Esophagus (tissue), 2 donors: ENCODE data around the gene CLTCL1. TPM values are rescaled to one million over a fixed set of nuclear protein-coding genes. Genes with fewer than 3 reads are reported as not detected.
A peak's percentile ranks its signal among the peaks of the same experiment; 100 is the strongest.
"Not testable (repeated sequence)": the region's sequence is repeated elsewhere in the genome, so short reads cannot be mapped to it uniquely, and the experiment has no call there.

Experiments
- H3K27ac ChIP-seq, 2 donors: one replicate each; pipeline ENCODE4 v1.5.1; 2013; ENCODE audit warnings: low read depth in 2 of 2, mild to moderate bottlenecking in 2 of 2, inconsistent platforms in 1 of 2, low read length in 1 of 2, moderate library complexity in 1 of 2
- H3K27me3 ChIP-seq, 2 donors: one replicate each; pipeline ENCODE4 v1.6.1; 2013; ENCODE audit warnings: low read length in 2 of 2, control low read depth in 1 of 2, mild to moderate bottlenecking in 1 of 2; ENCODE audit not compliant: insufficient read depth in 2 of 2, control insufficient read depth in 1 of 2
- H3K36me3 ChIP-seq, 2 donors: one replicate each; pipeline ENCODE4 v1.6.1; 2013; ENCODE audit warnings: low read length in 1 of 2; ENCODE audit not compliant: control insufficient read depth in 2 of 2, insufficient read depth in 2 of 2
- H3K4me1 ChIP-seq, 2 donors: one replicate each; pipeline ENCODE4 v1.6.1; 2013; ENCODE audit warnings: low read length in 1 of 2; ENCODE audit not compliant: control insufficient read depth in 2 of 2, insufficient read depth in 2 of 2
- H3K4me3 ChIP-seq, 2 donors: one replicate each; pipeline ENCODE4 v1.5.1; 2013; ENCODE audit warnings: low read length in 2 of 2, mild to moderate bottlenecking in 2 of 2, low read depth in 1 of 2, moderate library complexity in 1 of 2
- H3K9me3 ChIP-seq, 2 donors: one replicate each; pipeline ENCODE4 v1.6.1; 2013; ENCODE audit warnings: mild to moderate bottlenecking in 2 of 2, low read depth in 1 of 2, low read length in 1 of 2, moderate library complexity in 1 of 2; ENCODE audit not compliant: control insufficient read depth in 2 of 2, insufficient read depth in 1 of 2
- WGBS, 2 donors: extraction: QIAGEN DNeasy Blood & Tissue Kit; methylation state at CpG; one replicate each; pipeline ENCODE4 v1.1.7; 2013; 5-methylcytosine and 5-hydroxymethylcytosine counted together
- polyA plus RNA-seq, 2 donors: library from polyadenylated mRNA; stranded (reverse); fragments of 200-250 nt; gene quantifications; one replicate each; pipeline ENCODE4 v1.2.3, GENCODE V29; 2013
- donor health status: healthy with polysubstance abuse.
- donor health status: Bipolar disorder and iron deficiency.

Gene CLTCL1
- 1 to 10 TPM; 2.8 to 4.0 TPM for polyA plus RNA-seq

DNA sequence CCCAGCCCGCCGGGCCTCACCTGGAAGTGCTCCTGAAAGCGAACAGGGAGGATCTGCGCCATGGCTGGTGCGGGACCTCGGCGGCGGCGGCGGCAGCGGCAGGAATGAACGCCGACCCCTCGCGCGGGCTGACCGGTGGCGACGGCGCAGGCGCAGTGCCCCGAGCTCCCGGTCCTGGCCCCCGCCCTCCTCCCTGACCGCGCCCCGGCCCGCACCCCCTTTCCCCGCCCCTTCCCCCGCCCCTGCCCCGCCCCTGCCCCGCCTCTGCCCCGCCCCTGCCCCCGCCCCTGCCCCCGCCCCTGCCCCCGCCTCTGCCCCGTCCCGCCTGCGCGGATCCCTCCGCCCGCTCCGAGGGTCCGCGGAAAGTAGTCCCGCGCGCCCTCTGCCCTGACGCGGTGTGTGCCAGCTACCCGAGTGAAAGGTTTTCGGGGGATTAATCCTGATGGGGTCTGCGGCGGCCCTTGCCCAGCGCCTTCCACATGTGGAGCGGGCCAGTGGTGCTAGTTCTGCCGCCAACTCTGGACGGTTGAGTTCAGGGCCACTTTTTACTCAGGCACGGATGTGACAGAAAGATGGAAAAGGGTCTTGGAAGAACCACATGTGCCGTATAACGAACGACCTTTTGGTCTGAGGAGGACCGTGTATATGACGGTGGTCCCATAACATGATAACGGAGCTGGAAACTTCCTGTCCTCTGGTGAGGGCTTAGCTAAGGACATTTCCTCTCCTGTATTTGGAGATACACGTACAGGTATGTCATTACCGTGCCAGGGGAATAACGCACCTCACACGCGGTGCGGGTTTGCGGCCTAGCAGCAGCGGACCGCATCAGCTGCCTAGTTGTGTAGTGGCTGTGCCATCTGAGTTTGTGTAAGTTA lies at the start of gene CLTCL1:
CLTCL1 (minus strand) TSS at position 140 of the 878 bp plus-strand sequence; CDS start at position 62, 78 bp downstream.
- 2 to 5% methylated on average over 39 to 69 of the region's 74 CpGs for WGBS, 2 donors
- Histone ChIP-seq H3K4me3 (peak within 1 kb of the TSS; percentile 70 to 84), H3K4me1 (peaks cover 5 to 14% of the 10 kb centered on the region in 2 donors), H3K27ac (peak within 1 kb of the TSS; percentile 74 to 85), H3K9me3 (no peaks in the 10 kb centered on the region), H3K36me3 (no peaks in the 10 kb centered on the region), H3K27me3 (no peaks in the 10 kb centered on the region)

DNA sequence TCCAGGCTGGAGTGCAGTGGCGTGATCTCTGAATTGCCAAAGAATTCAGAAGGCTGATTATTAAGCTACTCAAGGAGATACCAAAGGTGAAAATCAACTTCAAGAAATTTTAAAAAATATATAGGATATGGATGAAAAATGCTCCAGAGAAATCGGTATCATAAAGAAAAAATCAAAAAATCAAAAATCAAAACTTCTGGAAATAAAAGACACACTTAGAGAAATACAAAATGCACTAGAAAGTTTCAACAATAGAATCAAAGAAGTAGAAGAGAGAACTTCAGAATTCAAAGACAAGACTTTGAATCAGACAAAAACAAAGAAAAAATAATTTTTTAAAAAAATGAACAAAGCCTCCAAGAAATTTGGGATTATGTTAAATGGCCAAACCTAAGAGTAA lies 45.6 kb upstream of the CLTCL1 start:
- no peaks in the 10 kb centered on the region for H3K27me3 ChIP-seq
- H3K27ac ChIP-seq: no peak overlapping the region
- H3K9me3 ChIP-seq: peaks cover 0 to 4% of the 10 kb centered on the region in 2 donors
- no peak overlapping the region for H3K4me3 ChIP-seq
- no peaks in the 10 kb centered on the region for H3K4me1 ChIP-seq
- H3K36me3 ChIP-seq: peaks cover 4 to 8% of the 10 kb centered on the region in 2 donors
- 98 to 99% methylated on average over 2 of the region's 2 CpGs for WGBS, 2 donors

DNA sequence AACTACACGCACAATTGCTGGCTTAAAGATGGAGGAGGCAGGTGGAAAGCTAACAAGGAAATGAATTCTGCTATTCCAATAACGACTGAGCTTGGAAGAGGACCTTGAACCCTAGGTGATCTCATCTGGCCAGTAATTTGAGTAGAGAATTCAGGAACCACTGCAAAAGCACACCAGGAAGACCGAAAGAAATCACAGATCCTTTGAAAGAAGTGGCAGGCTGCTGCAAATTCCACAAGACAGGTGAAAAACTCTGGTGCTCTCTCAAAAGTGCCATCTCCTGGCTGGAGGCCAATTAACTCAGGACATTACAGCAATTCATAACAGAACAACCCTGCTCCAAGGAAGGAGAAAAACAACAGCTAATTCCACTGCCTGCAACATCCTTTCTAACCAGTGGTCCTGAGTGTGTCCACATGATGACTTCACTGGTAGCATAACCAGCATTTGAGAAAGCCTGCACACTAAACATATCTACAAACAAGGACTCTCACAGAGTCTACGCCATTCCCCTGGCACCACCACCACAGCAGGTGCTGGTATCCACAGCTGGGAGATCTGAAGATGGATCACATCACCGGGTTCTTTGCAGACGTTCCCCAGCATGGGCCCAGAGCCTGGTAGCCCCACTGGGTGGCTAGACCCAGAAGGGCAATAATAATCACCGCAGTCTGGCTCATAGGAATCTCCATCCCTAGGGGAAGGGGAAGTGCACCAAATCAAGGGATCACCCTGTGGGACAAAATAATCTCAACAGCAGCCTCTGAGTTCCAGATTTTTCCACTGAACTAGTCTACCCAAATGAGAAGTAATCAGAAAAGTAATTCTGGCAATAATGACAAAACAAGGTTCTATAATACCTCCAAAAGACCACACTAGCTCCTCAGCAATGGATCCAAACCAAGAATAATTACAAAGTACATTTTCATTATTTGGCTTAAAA lies 44.9 kb upstream of the CLTCL1 start:
- Histone ChIP-seq H3K4me1 (no peaks in the 10 kb centered on the region), H3K9me3 (peaks cover 0 to 6% of the 10 kb centered on the region in 2 donors), H3K36me3 (peaks cover 11% of the 10 kb centered on the region in 2 donors), H3K27me3 (no peaks in the 10 kb centered on the region), H3K4me3 (no peak overlapping the region), H3K27ac (no peak overlapping the region)
- 91 to 95% methylated on average over 7 of the region's 7 CpGs for WGBS, 2 donors

DNA sequence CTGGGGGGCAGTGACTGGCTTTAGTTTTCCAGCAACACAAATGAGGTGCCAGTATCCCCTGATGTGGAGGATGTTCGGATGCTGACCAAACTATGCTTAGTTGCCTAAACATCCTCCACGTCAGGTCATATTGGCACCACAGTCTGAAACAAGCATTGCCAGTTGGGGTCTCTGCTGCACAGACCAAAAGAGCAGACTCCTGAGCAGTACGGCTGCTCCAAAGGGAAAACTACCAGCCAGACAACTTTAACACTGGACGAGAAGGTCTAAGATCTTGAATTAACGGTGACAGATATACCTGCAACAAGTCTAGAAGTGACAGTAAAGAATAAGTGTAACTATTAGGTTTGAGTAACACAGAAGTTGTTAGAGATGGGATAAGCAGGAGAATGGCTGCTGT lies 40.5 kb upstream of the CLTCL1 start:
- H3K36me3 ChIP-seq: peaks cover 24 to 30% of the 10 kb centered on the region in 2 donors

DNA sequence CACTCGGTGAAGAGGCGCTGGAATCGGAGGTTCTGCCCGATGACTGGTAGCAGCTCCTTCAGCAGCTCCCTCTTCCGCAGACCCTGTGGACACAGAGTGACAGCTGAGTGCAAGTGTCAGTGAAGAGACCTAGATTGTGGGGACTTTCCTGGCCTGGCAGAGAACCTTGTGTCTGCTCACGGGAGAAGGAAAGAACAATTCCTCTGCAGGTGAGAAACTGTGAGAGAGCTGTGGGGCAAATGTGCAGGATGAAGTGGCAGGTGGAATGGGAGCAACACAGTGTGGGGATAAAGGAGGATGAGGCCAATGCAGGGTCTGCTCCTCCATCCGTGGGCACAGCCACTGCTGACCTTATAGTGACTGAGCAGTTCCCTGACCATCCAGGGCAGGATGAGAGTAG lies 40.0 kb upstream of the CLTCL1 start:
- no peak overlapping the region for H3K4me3 ChIP-seq
- H3K27ac ChIP-seq: no peak overlapping the region
- no peaks in the 10 kb centered on the region for H3K4me1 ChIP-seq
- 95 to 97% methylated on average over 7 of the region's 7 CpGs for WGBS, 2 donors
- no peaks in the 10 kb centered on the region for H3K27me3 ChIP-seq
- H3K9me3 ChIP-seq: peaks cover 0 to 4% of the 10 kb centered on the region in 2 donors
- H3K36me3 ChIP-seq: peaks cover 22 to 27% of the 10 kb centered on the region in 2 donors

More for the DNA sequence above, 40.5 kb upstream of the CLTCL1 start:
- 95 to 99% methylated on average over 5 of the region's 5 CpGs for WGBS, 2 donors
- Histone ChIP-seq H3K4me3 (no peak overlapping the region), H3K27me3 (no peaks in the 10 kb centered on the region), H3K4me1 (no peaks in the 10 kb centered on the region), H3K27ac (no peak overlapping the region), H3K9me3 (peaks cover 0 to 6% of the 10 kb centered on the region in 2 donors)

DNA sequence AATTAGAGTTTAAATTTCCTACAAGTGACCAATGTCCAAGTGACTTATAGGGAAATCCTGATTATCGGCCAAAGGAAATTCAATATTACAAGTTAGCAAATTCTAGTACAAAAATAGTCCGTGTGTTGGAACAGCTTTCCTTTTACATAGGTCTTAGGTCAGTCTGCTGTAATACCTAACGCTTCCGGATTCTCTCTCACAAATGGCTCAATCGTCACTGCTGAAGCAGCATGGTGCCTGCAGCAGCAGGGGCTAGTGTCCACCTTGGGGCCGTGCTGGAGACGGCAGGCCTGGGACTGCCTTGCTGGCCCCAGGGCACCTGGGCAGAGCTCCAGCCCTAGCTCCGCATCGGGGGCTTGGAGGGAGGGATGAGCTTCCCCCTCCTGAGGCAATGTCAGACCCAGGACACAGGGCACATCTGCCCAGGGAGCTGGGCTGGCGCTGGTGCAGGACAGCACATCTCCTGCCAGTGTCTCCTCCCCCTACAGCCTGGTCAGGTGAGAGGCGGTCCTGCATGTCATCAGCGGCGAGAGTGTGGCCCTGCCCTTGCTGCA lies 39.4 kb upstream of the CLTCL1 start:
- H3K36me3 ChIP-seq: peaks cover 17 to 25% of the 10 kb centered on the region in 2 donors
- WGBS, 2 donors: 95 to 96% methylated on average over 13 of the region's 13 CpGs
- H3K4me1 ChIP-seq: no peaks in the 10 kb centered on the region
- peaks cover 0 to 2% of the 10 kb centered on the region in 2 donors for H3K9me3 ChIP-seq
- no peak overlapping the region for H3K4me3 ChIP-seq
- H3K27me3 ChIP-seq: no peaks in the 10 kb centered on the region
- no peak overlapping the region for H3K27ac ChIP-seq

DNA sequence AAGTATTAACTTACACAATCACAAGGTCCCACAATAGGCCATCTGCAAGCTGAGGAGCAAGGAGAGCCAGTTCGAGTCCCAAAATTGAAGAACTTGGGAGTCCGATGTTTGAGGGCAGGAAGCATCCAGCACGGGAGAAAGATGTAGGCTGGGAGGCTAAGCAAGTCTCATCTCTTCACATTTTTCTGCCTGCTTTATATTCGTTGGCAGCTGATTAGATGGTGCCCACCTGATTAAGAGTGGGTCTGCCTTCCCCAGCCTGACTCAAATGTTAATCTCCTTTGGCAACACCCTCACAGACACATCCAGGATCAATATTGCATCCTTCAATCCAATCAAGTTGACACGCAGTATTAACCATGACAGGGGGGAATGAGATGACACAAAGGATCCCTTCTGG lies 38.7 kb upstream of the CLTCL1 start:
- peaks cover 17 to 25% of the 10 kb centered on the region in 2 donors for H3K36me3 ChIP-seq
- not testable (repeated sequence) for H3K4me1 ChIP-seq, H3K9me3 ChIP-seq, H3K27me3 ChIP-seq, H3K27ac ChIP-seq, H3K4me3 ChIP-seq
- 97% methylated on average over 5 of the region's 5 CpGs for WGBS, 2 donors

DNA sequence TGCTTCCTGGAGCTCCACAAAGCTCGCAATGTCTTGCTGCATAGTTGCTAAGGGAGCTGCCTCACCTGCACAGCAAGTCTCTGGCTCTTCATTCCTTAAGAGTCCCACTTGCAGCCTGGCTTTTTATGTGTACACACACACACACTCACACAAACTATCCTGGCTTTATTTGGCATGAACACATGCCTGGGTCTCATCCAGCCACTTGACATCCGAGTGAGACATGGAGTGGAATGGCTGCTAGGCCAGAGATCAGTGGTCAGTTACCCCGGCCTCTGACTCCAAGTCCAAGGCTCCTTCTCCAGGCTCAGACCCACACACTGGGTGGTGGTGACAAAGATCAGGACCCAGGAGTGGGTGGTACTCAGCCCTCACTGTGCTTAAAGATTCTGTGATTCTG lies 37.9 kb upstream of the CLTCL1 start:
- Histone ChIP-seq H3K27me3 (no peaks in the 10 kb centered on the region), H3K36me3 (peaks cover 17 to 25% of the 10 kb centered on the region in 2 donors), H3K27ac (no peak overlapping the region), H3K4me1 (no peaks in the 10 kb centered on the region), H3K9me3 (peaks cover 0 to 2% of the 10 kb centered on the region in 2 donors), H3K4me3 (no peak overlapping the region)
- 97% methylated on average over 3 of the region's 3 CpGs for WGBS, 2 donors

DNA sequence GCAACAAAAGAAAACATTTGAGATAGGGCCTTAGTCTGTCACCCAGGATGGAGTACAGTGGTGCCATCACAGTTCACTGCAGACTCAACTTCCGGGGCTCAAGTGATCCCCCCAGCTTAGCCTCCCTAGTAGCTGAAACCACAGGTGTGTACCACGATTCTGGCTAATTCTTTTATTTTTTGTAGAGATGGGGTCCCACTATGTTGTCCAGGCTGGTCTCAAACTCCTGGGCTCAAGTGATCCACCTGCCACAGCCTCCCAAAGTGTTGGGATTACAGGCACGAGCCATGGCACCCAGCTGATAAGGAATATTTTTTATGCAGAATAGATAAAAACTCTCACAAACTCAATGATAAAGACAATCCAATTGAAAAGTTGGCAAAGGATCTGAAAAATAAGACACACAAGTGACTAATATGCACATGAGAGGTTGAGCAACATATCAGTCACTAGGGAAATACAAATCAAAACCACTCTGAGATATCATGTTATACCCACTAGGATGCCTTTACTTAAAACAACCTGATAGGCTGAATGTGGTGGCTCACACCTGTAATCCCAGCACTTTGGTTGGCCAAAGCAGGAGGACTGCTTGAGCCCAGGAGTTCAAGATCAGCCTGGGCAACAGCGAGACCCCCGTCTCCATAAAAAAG lies 33.9 kb upstream of the CLTCL1 start:
- no peaks in the 10 kb centered on the region for H3K27me3 ChIP-seq

More for the DNA sequence above, 33.9 kb upstream of the CLTCL1 start:
- Histone ChIP-seq H3K9me3 (no peaks in the 10 kb centered on the region), H3K4me3 (no peak overlapping the region), H3K36me3 (peaks cover 8 to 11% of the 10 kb centered on the region in 2 donors), H3K4me1 (no peaks in the 10 kb centered on the region), H3K27ac (no peak overlapping the region)
- WGBS, 2 donors: 95% methylated on average over 5 of the region's 5 CpGs
